SK-N-SH (cell line): ENCODE results near the gene LGALS8.

ENCODE experiments used
- FOSL2 ChIP-seq: IDR thresholded peaks from 2 replicates; pipeline ENCODE4 v1.4.0; 2012; ENCODE audit warnings: low read depth, mild to moderate bottlenecking, moderate library complexity, borderline replicate concordance
- TF ChIP-seq, protein P1 (sequence below): fragments of 200-600 bp; sonication (generic); IDR thresholded peaks from 2 replicates; pipeline ENCODE4 v1.6.1; 2017; ENCODE audit warnings: antibody characterized with exemption, mild to moderate bottlenecking, moderate library complexity
- TF ChIP-seq, protein P2 (sequence below): IDR thresholded peaks from 2 replicates; pipeline ENCODE4 v1.4.0; 2012; ENCODE audit warnings: low read depth, borderline replicate concordance
- TF ChIP-seq, protein P3 (sequence below): IDR thresholded peaks from 2 replicates; pipeline ENCODE4 v1.4.0; 2012; ENCODE audit warnings: low read depth, borderline replicate concordance

DNA sequence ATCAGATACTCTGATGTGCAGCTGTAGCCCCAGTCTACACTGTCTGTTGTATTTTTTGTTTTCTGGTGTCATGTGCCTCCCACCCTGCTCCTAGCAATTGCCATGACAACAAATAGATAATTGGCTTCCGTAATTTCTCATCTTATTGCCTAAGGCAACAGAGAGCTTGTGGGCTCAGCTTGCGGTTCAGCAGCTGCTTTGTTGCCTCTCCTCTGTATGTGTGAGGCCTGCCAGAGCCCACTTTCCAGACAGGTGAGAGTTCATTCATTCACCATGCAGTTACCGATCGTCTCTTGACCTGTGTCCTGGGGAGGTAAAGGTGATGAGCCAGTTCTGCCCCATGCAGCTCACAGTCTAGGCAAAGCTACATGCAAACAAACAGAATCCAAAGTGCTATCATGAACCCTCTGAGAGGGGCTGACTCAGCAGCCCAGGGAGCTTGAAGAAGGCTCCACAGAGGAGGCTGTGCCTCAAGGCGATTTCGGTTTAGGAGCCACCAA is 11.9 kb downstream of the LGALS8 start:
- TF ChIP-seq, protein P1, sequence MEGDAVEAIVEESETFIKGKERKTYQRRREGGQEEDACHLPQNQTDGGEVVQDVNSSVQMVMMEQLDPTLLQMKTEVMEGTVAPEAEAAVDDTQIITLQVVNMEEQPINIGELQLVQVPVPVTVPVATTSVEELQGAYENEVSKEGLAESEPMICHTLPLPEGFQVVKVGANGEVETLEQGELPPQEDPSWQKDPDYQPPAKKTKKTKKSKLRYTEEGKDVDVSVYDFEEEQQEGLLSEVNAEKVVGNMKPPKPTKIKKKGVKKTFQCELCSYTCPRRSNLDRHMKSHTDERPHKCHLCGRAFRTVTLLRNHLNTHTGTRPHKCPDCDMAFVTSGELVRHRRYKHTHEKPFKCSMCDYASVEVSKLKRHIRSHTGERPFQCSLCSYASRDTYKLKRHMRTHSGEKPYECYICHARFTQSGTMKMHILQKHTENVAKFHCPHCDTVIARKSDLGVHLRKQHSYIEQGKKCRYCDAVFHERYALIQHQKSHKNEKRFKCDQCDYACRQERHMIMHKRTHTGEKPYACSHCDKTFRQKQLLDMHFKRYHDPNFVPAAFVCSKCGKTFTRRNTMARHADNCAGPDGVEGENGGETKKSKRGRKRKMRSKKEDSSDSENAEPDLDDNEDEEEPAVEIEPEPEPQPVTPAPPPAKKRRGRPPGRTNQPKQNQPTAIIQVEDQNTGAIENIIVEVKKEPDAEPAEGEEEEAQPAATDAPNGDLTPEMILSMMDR: no peak
- TF ChIP-seq, protein P2, sequence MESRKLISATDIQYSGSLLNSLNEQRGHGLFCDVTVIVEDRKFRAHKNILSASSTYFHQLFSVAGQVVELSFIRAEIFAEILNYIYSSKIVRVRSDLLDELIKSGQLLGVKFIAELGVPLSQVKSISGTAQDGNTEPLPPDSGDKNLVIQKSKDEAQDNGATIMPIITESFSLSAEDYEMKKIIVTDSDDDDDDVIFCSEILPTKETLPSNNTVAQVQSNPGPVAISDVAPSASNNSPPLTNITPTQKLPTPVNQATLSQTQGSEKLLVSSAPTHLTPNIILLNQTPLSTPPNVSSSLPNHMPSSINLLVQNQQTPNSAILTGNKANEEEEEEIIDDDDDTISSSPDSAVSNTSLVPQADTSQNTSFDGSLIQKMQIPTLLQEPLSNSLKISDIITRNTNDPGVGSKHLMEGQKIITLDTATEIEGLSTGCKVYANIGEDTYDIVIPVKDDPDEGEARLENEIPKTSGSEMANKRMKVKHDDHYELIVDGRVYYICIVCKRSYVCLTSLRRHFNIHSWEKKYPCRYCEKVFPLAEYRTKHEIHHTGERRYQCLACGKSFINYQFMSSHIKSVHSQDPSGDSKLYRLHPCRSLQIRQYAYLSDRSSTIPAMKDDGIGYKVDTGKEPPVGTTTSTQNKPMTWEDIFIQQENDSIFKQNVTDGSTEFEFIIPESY: no peak
- TF ChIP-seq, protein P3, sequence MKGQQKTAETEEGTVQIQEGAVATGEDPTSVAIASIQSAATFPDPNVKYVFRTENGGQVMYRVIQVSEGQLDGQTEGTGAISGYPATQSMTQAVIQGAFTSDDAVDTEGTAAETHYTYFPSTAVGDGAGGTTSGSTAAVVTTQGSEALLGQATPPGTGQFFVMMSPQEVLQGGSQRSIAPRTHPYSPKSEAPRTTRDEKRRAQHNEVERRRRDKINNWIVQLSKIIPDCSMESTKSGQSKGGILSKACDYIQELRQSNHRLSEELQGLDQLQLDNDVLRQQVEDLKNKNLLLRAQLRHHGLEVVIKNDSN: no peak
- TF ChIP-seq FOSL2: no peak
